ENCODE measurements around the gene HRH3.

GRCh38 chr20:62197311-62197710 lies 22.8 kb downstream of the HRH3 start:
- TF ChIP-seq HDGF (IDR thresholded peaks at IDR 0.05; ENCODE audit: borderline replicate concordance) (no peak), SP1 (IDR thresholded peaks at IDR 0.05) (no peak), SUZ12 (IDR thresholded peaks at IDR 0.05) (no peak), FOXM1 (IDR thresholded peaks at IDR 0.05; ENCODE audit: borderline replicate concordance) (no peak), L3MBTL2 (conservative IDR thresholded peaks at IDR 0.05) (no peak), ARNT (IDR thresholded peaks at IDR 0.05) (no peak), NFRKB (IDR thresholded peaks at IDR 0.05) (no peak), FOXA1 (IDR thresholded peaks at IDR 0.05) (no peak)

Data from HEK293T (cell line).